GM18499 (cell line): ENCODE data around the gene MAN2A1.

Experiments used
- ATAC-seq: cut with Tn5 transposase; IDR thresholded peaks from one replicate; pipeline ENCODE4 v1.9.1; 2021; ENCODE audit warnings: moderate number of reproducible peaks; ENCODE audit not compliant: insufficient read depth, unreplicated experiment

MAN2A1 gene

DNA sequence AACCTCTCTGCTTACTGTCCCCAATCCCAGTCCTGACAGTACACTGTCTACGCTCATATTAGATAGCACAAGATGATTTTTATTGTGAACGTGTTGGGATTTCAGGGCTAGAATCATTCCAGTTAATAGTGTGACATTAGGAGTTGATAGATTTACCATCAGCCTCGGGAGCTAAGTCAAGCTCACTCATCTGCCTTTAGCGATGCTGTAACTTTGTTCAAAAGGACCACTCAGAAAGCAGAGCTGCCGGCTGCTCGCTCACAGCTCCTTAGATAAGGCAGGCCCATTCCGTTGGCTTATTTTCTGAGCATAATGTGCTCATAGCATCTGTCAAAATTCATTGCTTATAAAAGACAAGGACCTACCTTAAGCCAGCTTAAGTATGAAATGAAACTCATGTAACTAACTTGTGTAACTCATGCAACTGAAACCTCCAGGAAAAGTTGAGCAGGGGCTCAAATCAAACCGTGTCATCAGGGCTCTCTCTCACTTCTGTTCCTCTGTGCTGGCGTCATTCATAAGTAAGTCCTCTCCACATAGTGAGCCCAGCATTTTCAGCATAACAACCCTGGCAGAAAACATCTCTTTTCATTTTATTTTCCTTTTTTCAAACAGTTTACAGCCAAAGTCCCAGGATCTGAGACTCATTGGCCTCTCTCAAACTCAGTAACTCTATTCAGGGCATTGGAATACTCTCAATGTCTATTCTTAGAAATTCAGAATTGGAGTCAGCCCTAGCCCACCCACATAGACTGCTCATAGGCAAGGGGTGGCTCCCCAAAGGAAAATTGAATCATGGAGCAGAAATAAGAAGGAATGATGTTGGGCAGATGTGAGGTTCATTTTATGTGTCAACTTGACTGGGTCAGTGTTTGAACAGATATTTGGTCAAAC lies 208.8 kb downstream of the MAN2A1 start:
- ATAC-seq, result no peak

DNA sequence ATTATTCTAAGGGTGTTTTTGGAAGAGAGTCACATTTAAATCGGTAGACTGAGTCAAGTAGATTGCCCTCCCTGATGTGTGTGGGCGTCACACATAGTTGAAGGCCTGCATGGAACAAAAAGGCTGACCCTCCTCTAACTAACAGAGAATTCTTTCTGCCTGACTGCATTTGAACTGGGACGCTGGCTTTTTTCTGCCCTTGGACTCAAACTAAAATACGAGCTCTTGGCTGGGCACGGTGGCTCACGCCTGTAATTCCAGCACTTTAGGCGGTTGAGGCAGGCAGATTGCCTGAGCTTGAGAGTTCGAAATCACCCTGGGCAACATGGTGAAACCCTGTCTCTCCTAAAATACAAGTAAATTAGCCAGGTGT lies 209.4 kb downstream of the MAN2A1 start:
- no peak for ATAC-seq

DNA sequence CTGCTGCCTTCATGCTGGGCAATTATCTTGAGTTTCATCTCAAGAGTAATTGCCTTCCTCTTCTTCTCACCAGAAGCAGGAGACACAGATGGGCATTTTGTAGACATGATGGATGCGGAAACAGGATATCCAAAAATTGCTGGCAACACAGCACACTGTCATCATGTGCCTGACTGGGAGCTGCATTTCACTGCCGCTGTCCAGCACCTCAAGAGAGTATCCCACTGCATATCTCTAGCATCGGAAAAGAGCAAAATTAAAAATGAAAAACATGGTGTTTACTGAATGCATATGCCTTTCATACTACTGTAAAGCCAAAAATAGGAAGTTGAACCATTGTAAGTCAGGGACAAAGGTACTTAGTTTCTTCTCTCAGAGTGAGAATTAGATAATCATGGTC lies 210.7 kb downstream of the MAN2A1 start:
- ATAC-seq, result no peak

DNA sequence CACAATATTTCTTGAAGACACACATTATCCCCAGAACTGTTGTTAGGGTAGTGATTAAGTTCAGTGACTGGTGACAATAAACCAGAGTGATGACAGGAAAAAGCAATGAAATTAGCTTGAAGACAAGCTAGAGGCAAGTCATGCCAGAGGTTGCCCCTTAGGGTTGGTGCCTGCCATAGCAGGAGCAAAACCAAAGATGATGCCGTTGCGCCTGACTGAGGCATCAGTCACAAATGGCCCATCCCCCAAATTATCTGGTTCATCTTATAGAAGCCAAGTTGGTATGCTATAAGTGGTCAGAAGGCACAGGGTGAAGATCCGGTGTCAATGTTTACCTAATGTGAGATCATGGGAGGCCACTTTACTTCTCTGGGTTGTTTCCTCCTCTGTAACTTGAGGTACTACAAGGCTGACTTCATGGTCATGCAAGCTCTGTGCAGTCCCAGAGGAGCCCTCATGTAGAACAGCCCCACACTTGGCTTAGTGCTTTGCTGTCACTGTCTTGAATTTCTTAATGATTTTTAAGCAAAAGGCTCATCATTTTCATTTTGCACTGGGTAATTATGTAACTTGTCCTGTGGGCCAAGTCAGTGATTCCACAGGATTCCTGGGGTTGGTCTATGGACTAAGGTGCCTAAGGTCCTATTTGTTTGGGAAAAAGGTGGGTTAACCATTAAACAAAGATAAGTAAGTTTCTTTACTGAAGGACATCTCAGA lies 211.3 kb downstream of the MAN2A1 start:
- no peak for ATAC-seq

DNA sequence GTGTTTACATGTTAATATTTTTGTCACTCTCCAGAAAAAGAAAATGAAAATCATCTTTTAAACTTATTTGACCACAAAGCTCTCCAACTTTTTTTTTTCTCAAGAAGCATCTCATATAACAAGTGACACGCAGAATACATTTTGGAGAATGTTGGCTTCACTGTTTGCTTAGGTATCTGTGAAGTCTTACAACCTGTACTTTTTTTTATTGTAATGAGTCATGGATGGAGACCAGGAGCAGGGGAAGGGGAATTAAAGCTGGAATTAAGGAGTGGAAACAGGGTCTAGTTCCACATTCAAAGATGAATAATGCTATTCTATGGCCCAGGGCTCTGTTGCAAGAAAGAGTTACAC lies 211.9 kb downstream of the MAN2A1 start:
- ATAC-seq, result no peak

DNA sequence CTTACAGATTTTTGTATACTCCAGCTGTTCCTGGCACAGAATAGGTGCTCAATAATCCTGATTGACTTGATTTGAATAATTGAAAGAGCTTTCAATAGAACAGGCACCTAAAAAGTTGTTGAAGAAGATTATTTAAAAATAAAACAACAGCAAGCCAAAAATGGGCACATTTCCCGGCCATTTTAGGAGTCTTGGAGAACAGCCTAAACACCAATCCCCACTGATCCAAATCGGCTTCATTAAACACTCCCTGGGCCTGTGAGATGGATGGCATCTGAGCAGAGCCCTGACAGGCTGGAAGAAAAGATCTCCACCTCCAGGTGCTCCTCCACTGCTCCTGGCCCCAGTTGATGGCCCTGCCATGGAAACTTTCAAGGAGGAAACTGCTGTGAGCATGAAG lies 213.3 kb downstream of the MAN2A1 start:
- no peak for ATAC-seq

DNA sequence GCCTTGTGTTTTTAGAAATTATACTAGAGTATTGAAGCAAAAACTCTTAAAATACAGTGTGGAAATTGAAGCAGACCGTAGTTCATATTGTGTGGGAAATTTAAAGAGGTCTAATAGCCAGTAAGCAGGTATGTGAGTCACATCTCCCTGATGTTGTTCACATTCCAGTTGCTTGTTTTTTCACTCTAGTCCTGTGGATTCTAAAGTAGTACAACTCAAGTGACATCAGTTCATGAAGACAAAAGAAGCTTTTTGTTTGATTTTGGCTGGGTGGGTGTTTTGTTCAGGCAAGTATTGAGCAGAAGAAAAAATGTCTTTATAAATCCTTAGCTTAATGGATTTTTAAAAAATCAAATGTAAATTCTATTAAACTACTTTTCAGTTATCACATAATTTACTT lies 216.2 kb downstream of the MAN2A1 start:
- ATAC-seq, result no peak

DNA sequence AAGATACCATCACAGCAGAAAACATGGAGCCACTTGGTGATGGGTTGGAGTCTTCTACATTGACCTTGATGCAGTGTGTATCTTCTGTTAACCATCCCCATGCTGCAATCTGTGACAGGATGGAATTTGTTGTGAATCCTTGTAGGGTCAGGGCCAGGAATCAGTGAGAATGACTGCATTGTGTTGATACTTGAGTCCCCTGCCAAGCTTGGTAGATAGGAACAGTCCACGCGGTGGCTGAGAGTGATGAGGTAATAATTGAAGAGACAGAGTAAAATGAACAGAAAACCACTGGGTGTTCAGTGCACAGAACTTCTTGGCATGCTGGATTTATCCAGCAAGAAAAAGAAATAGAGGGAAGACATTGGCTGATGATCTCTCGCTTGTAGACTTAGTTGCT lies 217.5 kb downstream of the MAN2A1 start:
- no peak for ATAC-seq

DNA sequence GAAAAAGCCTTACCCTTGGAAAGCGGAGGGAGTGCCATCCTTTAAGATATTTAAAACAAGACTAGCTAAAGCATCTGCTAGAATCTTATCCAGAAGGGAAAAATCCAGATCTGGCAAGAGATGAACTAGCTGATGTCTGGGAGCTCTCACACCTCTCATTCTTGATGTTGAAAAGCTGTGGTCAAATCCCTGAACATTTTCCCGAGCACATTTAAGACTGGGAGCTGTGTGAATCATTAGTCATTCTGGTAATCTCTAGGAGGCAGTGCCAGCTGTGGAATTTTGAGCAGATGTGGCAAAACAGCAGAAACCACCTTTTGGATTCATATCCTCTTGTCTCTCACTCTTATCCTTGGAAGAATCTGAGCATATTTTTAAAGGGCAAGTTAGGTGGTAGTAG lies 218.0 kb downstream of the MAN2A1 start:
- ATAC-seq, result no peak

DNA sequence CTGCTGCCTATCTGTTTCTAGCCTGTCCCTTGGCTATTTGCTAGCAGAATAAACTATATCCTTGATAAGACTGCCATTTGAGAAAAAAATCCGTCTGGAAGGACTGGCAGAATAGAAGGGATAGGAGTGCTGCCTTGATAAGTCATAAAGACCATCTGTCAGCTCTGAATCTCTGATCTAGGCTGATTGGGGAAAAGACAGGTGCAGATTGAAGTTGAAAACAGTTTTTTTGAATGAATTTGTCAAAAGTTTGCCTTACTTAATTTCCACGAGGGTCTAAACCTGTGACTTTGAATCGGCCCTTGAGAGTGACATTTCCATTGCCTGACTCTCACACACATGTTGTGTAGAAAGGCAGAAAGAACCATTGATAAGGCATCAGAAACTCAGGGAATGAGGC lies 218.6 kb downstream of the MAN2A1 start:
- no peak for ATAC-seq

DNA sequence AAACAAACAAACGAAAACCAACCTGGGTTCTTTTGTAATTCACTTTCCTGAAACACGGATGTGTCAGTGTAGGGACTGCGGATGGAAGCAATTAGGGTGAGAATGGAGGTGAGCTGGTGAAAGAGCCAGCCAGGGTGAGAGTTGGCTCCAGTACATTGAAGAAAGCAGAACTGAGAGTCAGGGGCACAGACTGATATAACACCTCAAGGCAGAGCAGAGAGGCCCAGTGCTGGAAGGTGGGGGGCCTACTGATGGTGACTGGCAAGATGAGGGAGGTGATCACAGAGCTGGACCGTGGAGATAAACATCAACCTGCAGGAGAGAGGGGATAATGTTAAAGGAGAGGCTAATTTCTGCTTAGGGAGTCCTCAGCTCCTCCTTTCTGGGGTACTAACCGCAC lies 221.1 kb downstream of the MAN2A1 start:
- no peak for ATAC-seq

DNA sequence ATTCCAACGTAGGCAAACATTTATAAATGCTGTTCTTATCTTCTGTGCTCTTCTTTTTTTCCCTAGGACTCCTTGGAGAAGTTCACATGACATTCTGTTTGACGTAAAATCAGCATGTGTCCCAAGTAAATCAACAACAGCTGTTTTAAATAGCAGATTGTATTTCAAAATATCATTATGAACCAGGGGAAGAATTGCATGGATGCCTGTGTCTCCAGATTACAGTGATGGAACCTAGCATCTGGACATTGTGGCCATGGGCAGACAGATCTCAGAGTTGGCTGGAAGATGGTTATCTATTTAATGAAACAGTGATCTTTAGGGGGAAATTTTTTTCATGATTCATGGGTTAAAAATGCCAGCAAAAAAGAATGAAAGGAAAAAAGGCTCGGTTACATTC lies 222.0 kb downstream of the MAN2A1 start:
- ATAC-seq, result no peak

DNA sequence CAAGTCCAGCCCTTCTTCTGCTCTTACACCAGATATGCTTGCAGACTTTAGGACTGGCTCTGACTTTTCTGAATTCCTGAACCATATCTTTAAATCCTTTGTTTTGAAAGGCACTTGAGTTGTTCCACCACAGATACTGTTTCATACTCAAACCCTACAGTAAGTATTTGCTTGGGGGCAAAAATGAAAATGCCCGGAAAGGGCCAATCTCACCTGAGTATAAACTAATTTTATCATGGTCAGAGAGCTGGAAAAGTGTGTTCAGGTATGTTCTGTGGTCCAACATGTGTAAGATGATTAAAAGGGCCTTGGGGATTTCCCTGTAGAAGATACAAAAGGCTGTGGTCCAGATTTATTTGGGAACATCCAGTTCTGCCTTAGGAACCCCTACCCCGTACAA lies 225.2 kb downstream of the MAN2A1 start:
- no peak for ATAC-seq

DNA sequence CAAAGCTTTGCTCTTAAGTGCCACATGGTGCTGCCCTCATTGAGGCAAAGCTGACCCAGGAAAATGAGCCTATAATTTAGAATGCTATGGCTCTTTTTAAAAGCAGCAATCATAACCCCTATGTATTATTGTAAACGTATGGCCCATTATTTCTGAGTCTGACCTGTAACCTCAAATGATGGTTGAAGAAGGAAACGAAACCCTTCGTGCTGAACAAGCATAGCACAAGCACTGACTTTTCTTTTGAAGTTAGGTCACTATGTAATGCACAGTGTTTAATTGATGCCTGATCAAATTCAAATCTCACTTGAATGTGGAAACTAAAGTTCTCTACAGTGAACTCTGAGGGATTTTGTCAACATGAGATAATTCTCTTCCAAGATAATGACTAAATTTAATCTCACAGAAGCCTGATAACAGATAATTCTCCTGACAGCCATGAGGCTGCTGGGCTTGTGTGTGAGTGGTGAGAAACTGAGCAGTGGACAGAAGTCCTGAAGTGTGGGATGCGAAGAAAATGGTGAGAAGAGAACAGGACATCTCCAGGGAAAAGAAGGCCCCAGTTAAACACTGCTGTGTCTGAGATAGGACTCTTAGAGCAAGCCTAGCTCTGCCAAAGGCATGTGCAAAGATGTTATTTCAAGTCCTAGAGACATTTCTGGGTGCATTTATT lies 226.9 kb downstream of the MAN2A1 start:
- no peak for ATAC-seq
